DMS153 treated with DMSO at 0.1 percent for 48 hours (cell line): ENCODE measurements around the gene PDZD2.
"Not testable (repeated sequence)": the region's sequence is repeated elsewhere in the genome, so short reads cannot be mapped to it uniquely, and the experiment has no call there.

ENCODE experiments used
- DNase-seq: peaks from one replicate; lab custom pipeline; 2025; ENCODE audit not compliant: unreplicated experiment; lab: John Stamatoyannopoulos, UW

Gene PDZD2

DNA sequence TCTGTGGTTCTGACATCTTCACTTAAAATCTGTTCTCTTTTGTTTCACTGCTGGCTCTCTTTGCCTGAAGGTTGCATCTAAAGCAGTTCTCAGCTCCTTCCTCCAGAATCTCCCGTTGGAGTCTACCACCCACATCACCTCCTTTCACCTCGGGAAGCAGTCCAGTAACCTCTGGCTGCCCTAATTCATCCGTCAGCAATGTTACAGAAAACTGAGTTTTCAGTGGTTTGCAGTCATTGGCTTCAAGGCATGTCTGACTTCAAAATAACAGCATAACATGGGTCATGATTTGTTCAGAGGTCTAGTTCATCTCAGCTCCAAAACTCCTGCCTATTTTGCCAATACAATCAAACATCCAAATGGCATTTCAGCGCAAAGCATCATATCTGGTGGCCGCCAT is 427.5 kb downstream of the PDZD2 start:
- DNase-seq, result no peak

DNA sequence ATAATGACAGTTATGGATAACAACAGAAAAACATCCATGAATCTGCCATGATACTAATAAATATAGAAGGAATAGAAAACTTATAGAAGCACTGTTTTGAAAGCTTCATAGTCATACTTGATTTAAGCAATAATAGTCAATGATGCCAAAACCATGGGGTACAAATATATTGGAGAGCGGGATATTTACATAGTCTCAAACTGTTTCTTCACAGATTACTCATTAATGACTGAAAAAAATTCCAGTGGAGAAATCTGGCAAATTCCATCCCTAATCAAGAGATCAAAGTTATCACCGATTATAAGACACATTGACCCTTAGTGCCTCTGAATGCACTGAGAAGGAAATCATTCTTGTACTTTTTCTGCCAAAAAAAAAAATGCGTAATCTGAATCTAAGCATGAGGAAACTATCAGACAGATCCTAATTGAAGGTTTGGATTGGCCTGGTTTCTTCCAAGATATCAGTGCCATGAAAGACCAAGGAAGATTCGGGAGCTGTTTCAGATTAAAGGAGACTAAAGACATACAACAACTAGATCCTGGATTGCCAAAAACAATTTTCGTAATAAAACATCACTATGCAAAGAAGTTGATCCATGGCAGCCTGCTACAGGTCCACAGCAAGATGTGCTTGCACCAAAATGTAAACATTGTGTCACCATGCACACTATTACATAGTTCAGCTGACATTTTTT is 429.0 kb downstream of the PDZD2 start:
- DNase-seq, result no peak

DNA sequence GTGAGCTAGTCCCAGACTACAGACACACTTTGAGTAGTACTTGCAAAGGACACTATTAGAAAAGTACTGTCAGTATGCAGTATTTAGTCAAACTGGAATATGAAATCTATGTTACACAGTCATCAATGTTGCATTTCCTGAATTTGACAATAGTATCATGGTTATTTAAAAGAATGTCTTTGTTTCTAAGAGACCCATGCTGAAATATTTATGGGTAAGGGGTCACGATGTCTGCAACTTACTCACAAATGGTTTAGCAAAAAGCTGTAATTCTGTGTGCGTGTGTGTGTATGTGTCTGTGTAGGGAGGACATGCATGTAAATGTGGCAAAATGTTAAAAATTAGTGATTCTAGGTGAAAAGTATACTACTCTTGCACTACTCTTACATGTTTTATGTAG is 429.6 kb downstream of the PDZD2 start:
- no peak for DNase-seq

DNA sequence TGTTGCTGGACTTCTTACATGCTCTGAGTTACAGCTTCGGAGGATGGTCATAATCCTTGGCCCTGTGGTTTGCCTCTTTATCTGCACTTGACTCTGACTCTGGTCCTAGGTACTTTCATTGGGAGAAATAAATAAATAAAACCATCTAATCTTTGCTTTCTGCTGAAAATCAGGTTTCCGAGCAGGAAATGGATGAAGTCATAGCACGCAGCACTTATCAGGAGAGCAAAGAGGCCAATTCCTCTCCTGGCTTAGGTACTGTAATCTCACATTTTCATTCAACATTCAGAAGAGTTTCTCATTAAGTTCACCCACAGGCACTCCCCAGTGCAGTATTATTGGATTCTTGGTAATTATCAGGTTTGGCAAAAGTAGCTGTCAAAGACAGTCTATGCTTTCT is 430.5 kb downstream of the PDZD2 start:
- DNase-seq, result no peak

DNA sequence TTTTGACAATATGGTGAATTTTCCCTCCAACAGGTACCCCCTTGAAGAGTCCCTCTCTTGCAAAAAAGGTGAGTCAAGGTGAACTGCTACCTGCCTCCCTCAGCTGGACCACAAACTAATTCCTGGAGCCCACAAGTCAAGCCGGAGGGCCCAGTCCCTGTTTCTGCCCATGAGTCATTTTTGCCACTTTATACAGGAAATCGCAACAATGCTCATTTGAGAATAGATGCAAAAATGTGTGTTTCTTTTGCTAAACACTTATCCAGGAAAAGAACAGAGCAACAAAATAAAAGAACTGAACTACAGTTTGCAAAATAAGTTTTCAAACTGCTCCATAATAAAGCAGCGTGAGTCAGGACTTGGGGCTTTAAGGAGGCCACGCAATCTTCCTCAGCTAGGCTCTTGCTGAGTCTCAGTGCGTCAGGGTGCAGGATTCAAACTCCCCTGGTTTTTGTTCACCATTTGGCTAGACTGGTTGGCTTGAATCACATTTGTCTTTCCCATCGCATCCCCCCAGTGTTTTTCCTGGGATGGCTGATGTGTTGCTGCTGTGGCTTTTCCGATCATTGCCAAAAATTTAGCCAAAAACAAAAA is 432.5 kb downstream of the PDZD2 start:
- DNase-seq, result no peak

DNA sequence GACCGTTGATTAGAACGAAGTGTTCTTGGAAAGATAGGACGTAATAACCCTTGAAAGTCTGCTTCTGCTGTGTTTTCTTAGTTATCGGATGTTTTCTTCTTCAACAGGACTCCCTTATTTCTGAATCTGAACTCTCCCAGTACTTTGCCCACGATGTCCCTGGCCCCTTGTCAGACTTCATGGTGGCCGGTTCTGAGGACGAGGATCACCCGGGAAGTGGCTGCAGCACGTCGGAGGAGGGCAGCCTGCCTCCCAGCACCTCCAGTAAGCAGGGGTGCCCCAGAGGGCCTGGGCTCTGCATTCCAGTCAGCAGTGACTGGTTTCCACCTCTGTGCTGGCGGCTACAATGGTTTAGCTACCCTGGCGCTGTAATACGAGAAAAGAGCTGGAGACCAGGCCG is 433.1 kb downstream of the PDZD2 start:
- DNase-seq, result no peak

DNA sequence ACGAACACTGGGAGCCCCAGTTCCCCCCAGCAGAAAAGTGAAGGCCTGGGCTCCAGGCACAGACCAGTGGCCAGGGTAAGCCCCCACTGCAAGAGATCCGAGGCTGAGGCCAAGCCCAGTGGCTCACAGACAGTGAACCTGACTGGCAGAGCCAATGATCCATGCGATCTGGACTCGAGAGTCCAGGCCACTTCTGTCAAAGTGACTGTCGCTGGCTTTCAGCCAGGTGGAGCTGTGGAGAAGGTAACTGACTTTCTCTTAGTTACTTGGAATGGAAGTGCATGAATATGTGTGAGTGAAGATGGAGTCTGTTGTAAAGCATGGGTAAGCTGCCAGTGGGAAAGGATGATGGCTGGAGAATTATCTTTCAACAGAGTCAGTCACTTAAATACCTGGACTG is 435.5 kb downstream of the PDZD2 start:
- no peak for DNase-seq

DNA sequence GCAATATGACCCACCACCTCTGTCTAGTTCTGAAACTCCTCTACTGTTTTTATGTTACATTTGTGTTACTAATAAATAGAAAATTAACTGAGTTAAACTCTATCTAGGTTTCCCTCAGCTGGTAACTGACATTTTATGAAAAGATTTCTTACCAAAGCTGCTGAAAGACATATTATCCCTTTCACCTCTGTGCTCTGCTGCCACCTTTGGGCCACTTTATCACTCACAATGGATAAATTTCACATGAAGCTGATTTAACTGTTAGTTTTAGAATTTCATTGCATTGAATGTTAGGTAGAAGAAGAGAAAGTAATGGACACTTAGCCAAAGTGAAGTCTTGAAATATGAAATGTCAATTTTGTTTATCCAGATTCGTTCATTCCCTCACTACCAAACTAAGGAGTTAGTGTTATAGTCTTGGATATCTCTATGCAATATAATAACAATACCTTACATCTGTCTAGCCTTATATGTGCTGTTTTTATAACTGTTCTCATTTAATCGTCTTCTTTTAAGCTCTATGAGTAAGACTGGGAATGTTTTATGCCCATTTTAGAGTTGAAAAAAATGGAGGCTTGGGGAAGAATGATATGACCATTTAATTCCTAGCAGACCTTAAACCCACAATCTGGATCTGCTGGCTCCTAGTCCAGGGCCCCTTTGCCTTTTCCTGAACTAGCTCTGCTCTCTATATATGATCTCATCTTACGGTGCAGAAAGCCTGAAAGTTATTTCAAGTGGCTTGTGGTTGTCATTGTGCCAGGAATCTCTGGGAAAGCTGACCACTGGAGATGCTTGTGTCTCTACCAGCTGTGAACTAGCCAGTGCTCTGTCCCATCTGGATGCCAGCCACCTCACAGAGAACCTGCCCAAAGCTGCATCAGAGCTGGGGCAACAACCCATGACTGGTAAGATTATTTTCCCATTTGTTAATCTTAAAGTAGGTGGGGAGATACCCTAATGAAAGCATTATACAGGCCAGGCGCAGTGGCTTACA is 438.1 kb downstream of the PDZD2 start:
- DNase-seq, result peak; percentile 54

DNA sequence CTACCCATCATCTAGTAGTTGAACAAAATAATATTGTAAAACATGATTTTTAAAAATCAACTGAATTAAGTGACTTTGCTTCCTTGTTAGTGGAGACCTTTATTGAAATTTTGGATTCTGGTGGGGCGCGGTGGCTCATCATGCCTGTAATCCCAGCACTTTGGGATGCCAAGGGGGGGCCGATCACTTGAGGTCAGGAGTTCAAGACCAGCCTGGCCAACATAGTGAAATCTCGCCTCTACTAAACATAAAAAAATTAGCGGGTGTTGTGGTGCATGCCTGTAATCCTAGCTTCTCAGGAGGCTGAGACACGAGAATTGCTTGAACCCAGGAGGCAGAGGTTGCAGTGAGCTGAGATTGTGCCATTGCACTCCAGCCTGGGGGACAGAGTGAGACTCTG is 439.9 kb downstream of the PDZD2 start:
- not testable (repeated sequence) for DNase-seq

DNA sequence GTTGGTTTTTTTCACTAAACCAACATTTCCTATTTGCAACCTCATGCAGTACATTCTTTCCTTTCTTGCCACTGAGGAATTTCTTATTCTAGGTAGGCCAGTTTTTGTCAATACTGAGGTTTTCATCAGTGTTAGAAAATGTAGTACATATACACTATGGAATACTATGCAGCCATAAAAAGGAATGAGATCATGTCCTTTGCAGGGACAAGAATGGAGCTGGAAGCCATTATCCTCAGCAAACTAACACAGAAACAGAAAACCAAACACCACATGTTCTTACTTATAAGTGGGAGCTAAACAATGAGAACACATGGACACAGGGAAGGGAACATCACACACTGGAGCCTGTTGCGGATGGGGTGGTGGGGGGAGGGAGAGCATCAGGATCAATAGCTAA is 441.6 kb downstream of the PDZD2 start:
- DNase-seq, result not testable (repeated sequence)

DNA sequence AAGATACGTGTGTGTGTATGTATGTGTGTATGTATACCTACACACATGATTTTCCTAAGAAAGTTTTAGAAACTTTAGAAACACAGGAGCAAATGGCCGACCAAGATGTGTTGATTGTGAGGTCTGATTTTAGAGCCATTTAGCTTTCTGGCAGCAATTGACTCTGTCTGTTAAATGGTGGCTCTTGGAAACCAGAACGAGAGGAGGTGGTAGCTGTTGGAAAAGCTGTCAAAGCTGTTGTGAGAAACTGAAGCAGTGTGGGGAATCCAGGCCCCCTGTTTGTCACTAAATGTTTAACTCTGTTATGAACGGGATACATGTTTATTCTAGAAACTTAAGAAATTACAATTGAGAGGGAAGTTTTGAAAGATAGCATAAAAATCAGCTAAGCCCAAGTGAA is 443.8 kb downstream of the PDZD2 start:
- no peak for DNase-seq

DNA sequence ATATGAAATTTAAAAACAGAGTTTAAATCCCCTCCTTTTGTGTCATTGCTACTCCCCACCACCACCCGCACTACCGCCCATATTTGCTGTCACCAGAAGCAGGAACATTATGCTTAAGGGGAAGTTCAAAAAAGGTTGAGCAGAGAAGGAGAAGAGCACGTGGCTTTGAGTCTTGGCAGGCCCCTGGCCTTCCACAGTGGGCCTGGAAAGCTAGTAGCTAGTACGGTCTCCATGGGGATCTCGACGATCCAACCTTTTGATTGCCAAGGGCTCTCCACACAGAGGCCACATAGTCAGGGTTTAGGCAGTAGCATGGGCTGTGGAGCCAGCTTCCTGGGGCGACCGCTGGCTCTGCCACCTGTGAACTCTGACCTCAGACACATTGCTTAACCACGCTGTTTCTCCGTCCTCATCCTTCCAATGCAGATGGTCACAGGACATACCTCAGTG is 445.1 kb downstream of the PDZD2 start:
- DNase-seq, result no peak

DNA sequence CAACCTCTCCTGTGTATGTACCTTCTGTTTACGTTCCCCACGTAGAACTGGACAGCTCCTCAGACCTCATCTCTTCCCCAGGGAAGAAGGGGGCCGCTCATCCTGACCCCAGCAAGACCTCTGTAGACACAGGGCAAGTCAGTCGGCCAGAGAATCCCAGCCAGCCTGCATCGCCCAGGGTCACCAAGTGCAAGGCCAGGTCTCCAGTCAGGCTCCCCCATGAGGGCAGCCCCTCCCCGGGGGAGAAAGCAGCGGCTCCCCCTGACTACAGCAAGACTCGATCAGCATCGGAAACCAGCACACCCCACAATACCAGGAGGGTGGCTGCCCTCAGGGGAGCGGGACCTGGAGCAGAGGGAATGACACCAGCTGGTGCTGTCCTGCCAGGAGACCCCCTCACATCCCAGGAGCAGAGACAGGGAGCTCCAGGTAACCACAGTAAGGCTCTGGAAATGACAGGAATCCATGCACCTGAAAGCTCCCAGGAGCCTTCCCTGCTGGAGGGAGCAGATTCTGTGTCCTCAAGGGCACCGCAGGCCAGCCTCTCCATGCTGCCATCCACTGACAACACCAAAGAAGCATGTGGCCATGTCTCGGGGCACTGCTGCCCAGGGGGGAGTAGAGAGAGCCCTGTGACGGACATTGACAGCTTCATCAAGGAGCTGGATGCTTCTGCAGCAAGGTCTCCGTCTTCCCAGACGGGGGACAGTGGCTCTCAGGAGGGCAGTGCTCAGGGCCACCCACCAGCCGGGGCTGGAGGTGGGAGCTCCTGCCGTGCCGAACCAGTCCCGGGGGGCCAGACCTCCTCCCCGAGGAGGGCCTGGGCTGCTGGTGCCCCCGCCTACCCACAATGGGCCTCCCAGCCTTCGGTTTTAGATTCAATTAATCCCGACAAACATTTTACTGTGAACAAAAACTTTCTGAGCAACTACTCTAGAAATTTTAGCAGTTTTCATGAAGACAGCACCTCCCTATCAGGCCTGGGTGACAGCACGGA is 448.5 kb downstream of the PDZD2 start:
- no peak for DNase-seq

DNA sequence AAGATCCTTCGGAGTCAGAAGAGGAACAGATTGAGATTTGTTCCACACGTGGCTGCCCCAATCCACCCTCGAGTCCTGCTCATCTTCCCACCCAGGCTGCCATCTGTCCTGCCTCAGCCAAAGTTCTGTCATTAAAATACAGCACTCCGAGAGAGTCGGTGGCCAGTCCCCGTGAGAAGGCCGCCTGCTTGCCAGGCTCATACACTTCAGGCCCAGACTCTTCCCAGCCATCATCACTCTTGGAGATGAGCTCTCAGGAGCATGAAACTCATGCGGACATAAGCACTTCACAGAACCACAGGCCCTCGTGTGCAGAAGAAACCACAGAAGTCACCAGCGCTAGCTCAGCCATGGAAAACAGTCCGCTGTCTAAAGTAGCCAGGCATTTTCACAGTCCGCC is 449.3 kb downstream of the PDZD2 start:
- DNase-seq, result no peak

DNA sequence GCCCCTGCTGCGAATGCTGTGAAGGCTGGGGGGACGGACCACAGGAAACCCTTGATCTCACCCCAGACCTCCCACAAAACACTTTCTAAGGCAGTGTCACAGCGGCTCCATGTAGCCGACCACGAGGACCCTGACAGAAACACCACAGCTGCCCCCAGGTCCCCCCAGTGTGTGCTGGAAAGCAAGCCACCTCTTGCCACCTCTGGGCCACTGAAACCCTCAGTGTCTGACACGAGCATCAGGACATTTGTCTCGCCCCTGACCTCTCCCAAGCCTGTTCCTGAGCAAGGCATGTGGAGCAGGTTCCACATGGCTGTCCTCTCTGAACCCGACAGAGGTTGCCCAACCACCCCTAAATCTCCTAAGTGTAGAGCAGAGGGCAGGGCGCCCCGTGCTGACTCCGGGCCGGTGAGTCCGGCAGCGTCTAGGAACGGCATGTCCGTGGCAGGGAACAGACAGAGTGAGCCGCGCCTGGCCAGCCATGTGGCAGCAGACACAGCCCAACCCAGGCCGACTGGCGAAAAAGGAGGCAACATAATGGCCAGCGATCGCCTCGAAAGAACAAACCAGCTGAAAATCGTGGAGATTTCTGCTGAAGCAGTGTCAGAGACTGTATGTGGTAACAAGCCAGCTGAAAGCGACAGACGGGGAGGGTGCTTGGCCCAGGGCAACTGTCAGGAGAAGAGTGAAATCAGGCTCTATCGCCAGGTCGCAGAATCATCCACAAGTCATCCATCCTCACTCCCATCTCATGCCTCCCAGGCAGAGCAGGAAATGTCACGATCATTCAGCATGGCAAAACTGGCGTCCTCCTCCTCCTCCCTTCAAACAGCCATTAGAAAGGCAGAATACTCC is 450.4 kb downstream of the PDZD2 start:
- no peak for DNase-seq

DNA sequence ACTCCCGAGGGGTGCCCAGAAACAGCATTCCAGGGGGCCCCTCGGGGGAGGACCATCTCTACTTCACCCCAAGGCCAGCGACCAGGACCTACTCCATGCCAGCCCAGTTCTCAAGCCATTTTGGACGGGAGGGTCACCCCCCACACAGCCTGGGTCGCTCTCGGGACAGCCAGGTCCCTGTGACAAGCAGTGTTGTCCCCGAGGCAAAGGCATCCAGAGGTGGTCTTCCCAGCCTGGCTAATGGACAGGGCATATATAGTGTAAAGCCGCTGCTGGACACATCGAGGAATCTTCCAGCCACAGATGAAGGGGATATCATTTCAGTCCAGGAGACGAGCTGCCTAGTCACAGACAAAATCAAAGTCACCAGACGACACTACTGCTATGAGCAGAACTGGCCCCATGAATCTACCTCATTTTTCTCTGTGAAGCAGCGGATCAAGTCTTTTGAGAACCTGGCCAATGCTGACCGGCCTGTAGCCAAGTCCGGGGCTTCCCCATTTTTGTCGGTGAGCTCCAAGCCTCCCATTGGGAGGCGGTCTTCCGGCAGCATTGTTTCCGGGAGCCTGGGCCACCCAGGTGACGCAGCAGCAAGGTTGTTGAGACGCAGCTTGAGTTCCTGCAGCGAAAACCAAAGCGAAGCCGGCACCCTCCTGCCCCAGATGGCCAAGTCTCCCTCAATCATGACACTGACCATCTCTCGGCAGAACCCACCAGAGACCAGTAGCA is 451.3 kb downstream of the PDZD2 start:
- no peak for DNase-seq

DNA sequence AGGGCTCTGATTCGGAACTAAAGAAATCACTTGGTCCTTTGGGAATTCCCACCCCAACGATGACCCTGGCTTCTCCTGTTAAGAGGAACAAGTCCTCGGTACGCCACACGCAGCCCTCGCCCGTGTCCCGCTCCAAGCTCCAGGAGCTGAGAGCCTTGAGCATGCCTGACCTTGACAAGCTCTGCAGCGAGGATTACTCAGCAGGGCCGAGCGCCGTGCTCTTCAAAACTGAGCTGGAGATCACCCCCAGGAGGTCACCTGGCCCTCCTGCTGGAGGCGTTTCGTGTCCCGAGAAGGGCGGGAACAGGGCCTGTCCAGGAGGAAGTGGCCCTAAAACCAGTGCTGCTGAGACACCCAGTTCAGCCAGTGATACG is 451.8 kb downstream of the PDZD2 start:
- DNase-seq, result no peak

DNA sequence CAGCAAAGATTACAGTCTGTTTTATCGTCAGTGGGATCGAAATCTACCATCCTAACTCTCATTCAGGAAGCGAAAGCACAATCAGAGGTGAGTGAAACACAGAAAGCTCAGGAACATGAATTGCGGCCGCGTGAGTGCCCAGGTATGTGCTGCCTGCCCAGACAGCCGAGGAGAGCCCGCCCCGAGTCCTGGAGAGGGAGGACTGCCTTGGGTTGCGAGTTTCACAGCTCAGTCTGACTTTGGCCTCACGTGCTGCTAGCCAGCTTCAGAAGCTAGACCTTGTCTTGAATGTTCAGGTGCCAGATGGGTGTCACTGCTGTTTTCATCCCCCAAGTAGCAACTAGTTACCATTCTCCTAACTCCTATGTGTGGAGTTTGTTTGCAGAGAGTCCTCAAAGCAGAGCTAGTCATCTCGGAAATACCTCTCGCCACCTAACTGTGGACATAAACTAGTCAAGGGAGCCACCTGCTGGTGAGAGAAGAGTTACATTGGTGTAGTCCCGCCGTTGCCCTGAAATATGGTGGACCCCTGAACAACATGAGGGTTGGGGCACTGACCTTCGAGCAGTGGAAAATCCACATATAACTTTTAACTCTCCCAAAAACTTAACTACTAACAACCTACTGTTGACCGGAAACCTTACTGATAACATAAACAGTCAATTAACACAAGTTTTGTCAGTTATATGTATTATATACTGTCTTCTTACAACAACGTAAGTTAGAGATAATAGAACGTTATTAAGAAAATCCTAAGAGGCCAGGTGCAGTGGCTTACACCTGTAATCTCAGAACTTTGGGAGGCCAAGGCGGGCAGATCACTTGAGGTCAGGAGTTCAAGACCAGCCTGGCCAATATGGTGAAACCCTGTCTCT is 454.2 kb downstream of the PDZD2 start:
- DNase-seq, result peak; percentile 80
